Stimulated activated CD8-positive, alpha-beta memory T cell treated with anti-CD3 and anti-CD28 coated beads, Interleukin-4, amount 100 ng/mL, for 1 hour (primary cell): Measurements from ENCODE around the gene UBE2D2.
"Not testable (repeated sequence)": the region's sequence is repeated elsewhere in the genome, so short reads cannot be mapped to it uniquely, and the experiment has no call there.

Experiments
- DNase-seq, 2 donors: peaks; one replicate each; pipeline ENCODE4 v3.0.0-alpha.2; 2020; ENCODE audit warnings: low read depth in 2 of 2, low spot score in 1 of 2

UBE2D2 gene

GRCh38 chr5:139546593-139546992 lies 14.5 kb upstream of the UBE2D2 start:
- DNase-seq = not testable (repeated sequence)

- no peak for DNase-seq
These were observed 11.8 kb upstream of the UBE2D2 start for GRCh38 chr5:139549162-139549894.

- not testable (repeated sequence) for DNase-seq
These were observed 10.9 kb upstream of the UBE2D2 start for GRCh38 chr5:139550051-139550872.

- no peak for DNase-seq
These were observed 9.8 kb upstream of the UBE2D2 start for GRCh38 chr5:139551191-139551889.

DNA sequence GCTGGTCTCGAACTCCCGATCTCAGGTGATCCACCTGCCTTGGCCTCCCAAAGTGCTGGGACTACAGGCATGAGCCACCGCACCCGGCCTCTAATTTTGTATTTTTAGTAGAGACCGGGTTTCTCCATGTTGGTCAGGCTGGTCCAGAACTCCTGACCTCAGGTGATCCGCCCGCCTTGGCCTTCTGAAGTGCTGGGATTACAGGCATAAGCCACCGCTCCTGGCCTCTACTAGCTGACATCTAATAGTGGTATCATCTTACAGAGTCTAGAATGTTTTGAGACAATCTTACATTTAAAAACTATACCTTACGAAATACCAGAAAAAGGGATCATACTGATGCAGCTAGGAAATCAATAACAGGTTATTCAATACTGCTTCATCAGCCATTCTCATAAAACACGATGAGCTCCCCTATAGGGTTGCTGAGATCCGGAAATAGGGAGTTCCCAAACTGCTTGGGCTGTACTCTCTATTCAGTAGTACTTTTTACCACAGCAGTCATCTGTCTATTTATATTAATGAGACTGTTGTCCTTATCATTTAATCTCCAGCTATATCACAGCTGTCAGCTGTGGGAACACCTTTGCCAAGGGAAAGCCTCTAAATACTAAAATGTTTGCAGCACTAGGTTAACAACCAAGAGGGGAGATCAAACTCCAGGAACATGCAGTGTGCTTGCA lies 8.1 kb upstream of the UBE2D2 start:
- DNase-seq = no peak

- no peak for DNase-seq
These were observed 6.9 kb upstream of the UBE2D2 start for GRCh38 chr5:139554264-139554663.

- DNase-seq = no peak
These were observed 3.3 kb upstream of the UBE2D2 start for GRCh38 chr5:139557811-139558210.

DNA sequence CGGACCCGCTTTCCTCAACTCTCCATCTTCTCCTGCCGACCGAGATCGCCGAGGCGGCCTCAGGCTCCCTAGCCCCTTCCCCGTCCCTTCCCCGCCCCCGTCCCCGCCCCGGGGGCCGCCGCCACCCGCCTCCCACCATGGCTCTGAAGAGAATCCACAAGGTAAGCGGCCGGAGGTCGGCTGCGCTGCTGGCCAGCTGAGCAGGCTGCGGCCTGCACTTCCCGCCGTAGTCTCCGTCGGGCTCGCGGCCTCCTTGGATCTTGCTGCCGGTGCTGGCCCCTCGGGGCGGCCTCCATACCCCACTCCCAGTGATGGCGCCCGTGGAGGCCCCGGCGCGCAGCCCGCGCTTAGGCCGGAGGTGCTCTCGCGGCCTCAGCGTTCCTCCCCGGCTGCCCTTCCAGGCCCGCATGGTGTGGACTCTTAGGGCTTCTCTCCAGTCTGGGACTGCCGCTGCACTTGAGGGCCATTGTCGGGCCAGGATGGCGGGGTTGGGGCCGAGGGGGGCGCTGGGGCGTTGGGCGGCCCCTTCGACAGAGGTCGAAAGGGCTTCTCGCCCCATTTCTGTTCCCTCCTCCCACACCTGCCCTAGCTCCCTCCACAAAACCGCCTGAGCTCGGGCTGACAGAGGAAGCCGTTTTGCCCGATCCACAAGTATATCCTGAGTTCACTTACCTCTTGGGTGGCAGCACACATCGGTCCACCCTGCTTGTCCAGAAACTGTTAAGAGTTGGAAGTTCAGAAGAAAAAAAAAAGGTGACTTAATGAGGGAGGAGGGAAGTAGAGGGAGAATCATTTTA lies 714 bp downstream of the UBE2D2 start:
- peak in 1 of 2 donors; percentile 22 for DNase-seq

- no peak for DNase-seq
These were observed 1.7 kb downstream of the UBE2D2 start for GRCh38 chr5:139562847-139563246.

DNA sequence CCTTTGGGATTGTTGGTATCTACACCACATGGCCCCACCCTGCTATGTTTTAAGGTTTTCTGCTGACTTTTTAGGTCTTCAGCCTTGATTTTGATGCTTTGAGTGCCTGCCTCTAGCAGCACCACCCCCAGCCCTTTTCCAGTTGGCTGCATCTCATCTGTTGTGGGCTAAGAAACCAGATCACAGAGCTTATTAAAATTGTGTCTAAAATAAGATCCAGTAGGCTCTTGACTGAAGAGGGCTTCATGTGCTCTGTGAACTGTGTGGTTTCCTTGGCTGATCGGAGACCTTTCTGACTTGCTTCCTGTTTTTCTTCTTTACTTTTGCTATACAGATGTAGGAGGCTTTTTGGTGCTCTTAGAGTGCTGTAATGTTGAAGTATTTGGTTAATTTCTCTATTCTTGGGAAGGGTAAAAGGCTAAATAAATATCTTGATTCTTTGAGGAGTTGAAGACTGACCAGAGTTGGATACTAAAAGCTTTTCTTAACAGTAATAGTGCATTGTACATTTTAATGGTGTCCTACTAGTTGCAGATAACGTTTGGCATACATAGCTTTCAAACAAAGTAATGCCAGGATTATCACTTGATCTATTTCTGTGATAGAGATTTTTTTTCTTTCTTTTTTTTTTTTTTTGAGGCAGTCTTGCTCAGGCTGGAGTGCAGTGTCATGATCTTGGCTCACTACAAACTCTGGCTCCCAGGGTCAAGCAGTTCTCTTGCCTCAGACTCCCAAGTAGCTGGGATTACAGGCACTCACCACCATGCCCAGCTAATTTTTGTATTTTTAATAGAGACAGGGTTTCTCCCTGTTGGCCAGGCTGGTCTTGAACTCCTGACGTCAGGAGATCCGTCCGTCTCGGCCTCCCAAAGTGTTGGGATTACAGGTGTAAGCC lies 4.5 kb downstream of the UBE2D2 start:
- peak; percentile 10 to 23 for DNase-seq

GRCh38 chr5:139566611-139567010 lies 5.5 kb downstream of the UBE2D2 start:
- DNase-seq = no peak

- DNase-seq = no peak
These were observed 8.3 kb downstream of the UBE2D2 start for GRCh38 chr5:139569270-139569955.

DNA sequence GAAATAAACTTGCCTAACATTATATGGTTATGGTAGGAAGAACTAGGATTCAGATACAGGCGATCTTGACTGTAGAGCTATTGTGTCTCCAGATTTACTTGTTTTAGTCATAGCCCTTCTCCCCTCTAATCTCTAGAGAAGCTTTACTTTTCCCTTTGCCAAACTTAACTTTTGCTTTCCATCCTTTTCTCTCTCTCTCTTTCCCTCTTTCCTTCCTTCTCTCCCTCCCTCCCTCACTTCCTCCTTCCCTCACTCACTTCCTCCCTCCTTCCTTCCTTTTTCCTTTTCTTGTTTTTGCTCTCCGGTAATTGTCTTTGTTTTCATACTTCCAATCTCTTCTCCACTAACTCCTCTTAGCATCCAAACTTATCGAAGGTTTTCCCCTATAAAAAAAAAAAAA lies 10.4 kb downstream of the UBE2D2 start:
- no peak for DNase-seq

DNA sequence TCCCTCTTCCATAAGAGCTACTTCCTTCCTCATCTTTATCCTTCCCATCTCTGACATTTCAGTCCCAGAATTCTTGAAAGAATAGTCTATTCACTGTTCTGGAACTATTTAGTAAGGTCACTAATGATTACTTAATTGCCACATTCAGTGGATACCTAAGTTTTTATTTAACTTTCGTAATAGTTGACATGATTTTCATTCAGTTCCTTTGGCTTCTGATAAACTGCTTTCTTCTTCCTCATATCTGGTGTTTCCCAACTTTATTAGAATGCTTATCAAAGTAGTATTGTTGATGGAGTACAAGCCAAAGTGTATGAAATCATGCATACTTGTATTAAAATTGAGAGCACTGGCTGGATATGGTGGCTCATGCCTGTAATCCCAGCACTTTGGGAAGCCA lies 10.8 kb downstream of the UBE2D2 start:
- DNase-seq = no peak

DNA sequence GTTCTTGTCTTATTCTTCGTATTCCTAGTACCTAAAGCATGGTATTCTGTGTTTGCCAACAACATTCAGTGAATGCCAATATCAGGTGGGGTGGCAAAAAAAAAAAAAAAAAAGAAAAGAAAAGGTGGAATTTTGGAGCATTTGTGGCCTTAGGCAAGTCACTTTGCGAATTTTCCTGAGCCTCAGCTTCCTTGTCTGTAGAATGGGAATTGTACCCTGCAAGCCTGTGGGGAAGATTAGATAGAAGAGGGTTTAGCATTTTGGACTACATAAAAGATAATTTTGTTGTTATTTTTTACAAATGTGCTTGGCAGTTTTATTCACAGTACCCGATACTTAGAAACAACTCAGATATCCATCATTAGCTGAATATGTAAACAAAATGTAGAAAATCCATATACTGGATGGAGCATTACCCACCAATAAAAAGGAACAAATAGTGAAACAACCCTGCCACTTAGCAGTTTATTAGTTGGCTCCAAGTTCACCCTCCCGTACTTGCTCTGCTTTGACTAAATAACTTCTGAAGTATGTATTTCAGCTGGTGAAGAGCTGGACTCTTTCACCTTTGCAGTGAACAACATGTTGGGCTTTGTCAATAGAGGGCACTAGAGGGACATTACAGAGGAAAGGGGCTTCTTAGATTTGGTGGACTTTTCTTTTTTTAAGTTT lies 13.6 kb downstream of the UBE2D2 start:
- no peak for DNase-seq

- DNase-seq = no peak
These were observed 14.1 kb downstream of the UBE2D2 start for GRCh38 chr5:139575313-139575646.

DNA sequence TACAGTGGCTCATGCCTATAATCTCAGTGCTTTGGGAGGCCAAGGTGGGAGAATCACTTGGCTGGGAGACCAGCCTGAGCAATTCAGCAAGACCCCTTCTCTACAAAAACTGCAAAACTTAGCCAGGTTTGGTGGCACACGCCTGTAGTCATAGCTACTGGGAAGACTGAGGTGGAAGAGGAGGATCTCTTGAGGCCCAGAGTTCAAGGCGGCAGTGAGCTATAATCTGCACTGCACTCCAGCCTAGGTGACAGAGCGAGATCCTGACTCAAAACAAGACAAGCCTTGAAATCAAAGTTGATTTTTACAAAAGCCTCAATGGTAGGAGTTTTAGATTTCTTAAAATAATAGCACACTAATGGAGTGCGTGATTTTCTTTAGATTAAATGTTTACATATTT lies 14.6 kb downstream of the UBE2D2 start:
- no peak for DNase-seq

GRCh38 chr5:139577689-139578290 lies 16.7 kb downstream of the UBE2D2 start:
- DNase-seq = no peak
